Fibroblast of skin of left quadriceps (primary cell): ENCODE results near the gene PTDSS2.
"Not testable (repeated sequence)": the region's sequence is repeated elsewhere in the genome, so short reads cannot be mapped to it uniquely, and the experiment has no call there.

Experiments
- DNase-seq, 2 experiments: peaks; one replicate each; pipeline ENCODE4 v3.0.0-alpha.2; 2013; ENCODE audit warnings: low read depth in 2 of 2

Gene PTDSS2

GRCh38 chr11:413120-414081 lies 36.7 kb upstream of the PTDSS2 start:
- DNase-seq: no peak

GRCh38 chr11:414318-414857 lies 35.7 kb upstream of the PTDSS2 start:
- DNase-seq: no peak

GRCh38 chr11:415640-416041 lies 34.4 kb upstream of the PTDSS2 start:
- DNase-seq: no peak

GRCh38 chr11:416051-416756 lies 33.9 kb upstream of the PTDSS2 start:
- DNase-seq: no peak

- no peak for DNase-seq
Observed at GRCh38 chr11:416757-417621, 33.1 kb upstream of the PTDSS2 start.

- no peak for DNase-seq
Observed at GRCh38 chr11:417652-418342, 32.3 kb upstream of the PTDSS2 start.

GRCh38 chr11:418343-419247 lies 31.5 kb upstream of the PTDSS2 start:
- DNase-seq: no peak

GRCh38 chr11:419248-420005 lies 30.7 kb upstream of the PTDSS2 start:
- DNase-seq: no peak

- DNase-seq: no peak
Observed at GRCh38 chr11:420054-420910, 29.8 kb upstream of the PTDSS2 start.

GRCh38 chr11:420911-421321 lies 29.2 kb upstream of the PTDSS2 start:
- DNase-seq: no peak

- no peak for DNase-seq
Observed at GRCh38 chr11:422249-422656, 27.8 kb upstream of the PTDSS2 start.

- DNase-seq: no peak
Observed at GRCh38 chr11:424232-424631, 25.8 kb upstream of the PTDSS2 start.

GRCh38 chr11:424766-425165 lies 25.3 kb upstream of the PTDSS2 start:
- not testable (repeated sequence) for DNase-seq

- DNase-seq: no peak
Observed at GRCh38 chr11:425301-425700, 24.8 kb upstream of the PTDSS2 start.

- DNase-seq: no peak
Observed at GRCh38 chr11:426851-427250, 23.2 kb upstream of the PTDSS2 start.

GRCh38 chr11:428295-428694 lies 21.8 kb upstream of the PTDSS2 start:
- DNase-seq: no peak

- DNase-seq: no peak
Observed at GRCh38 chr11:429391-429790, 20.7 kb upstream of the PTDSS2 start.

- DNase-seq: no peak
Observed at GRCh38 chr11:429931-430456, 20.1 kb upstream of the PTDSS2 start.
